ENCODE measurements around the gene DRAXIN.

DRAXIN gene

DNA sequence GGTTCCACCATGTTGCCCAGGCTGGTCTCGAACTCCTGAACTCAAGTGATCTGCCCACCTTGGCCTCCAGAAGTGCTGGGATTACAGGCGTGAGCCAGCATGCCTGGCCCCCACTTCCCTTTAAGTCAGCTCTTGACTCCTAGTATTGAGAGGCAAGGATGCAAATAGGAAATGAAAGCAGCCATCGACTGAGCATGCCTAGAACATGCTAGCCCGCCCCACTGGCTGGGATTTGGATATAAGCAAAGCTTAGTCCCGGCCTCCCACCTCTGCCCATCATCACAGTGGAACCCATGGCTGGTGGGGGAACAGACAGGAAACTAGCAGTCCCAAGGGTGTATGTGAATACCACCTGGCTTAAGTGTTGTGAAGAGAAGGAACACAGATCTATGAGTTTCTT, 80.9 kb downstream of the DRAXIN start:
- Histone ChIP-seq H3K4me2 (ENCODE audit: insufficient read depth, low read length, poor library complexity, severe bottlenecking) (no peak overlapping the region), H2AK5ac (ENCODE audit: low read depth, low read length) (no peak overlapping the region), H3K4me3 (ENCODE audit: low read length in 2 of 2) (no peak overlapping the region), H3K18ac (ENCODE audit: low read length) (peak overlapping the region; percentile 52), H2AFZ (ENCODE audit: low read length) (peak overlapping the region; percentile 53), H3K23ac (ENCODE audit: low read depth, low read length, poor library complexity) (no peak overlapping the region), H3K27me3 (ENCODE audit: control insufficient read depth in 3 of 3, insufficient read depth in 3 of 3, low read depth in 1 of 3, low read length in 3 of 3) (peaks cover 0 to 17% (median 0%) of the 10 kb centered on the region in 3 experiments), H3K9ac (ENCODE audit: low read depth, low read length, poor library complexity) (no peak overlapping the region), H4K91ac (ENCODE audit: low read depth, low read length, poor library complexity) (no peak overlapping the region), H3K4me1 (ENCODE audit: control insufficient read depth in 2 of 2, insufficient read depth in 1 of 2, low read depth in 1 of 2, low read length in 2 of 2) (no peaks in the 10 kb centered on the region), H2BK15ac (ENCODE audit: low read length) (no peak overlapping the region), H2BK120ac (ENCODE audit: low read depth, low read length) (no peak overlapping the region), H3K79me1 (ENCODE audit: low read depth, low read length) (no peaks in the 10 kb centered on the region), H3K14ac (ENCODE audit: low read length) (no peak overlapping the region), H3K27ac (replicated peaks; ENCODE audit: low read length) (no peak overlapping the region), H2BK5ac (ENCODE audit: low read length) (no peak overlapping the region), H3K9me3 (replicated peaks in 1 of 2; ENCODE audit: control insufficient read depth in 2 of 2, insufficient read depth in 1 of 2, low read depth in 1 of 2, low read length in 2 of 2) (no peaks in the 10 kb centered on the region), H3K4ac (ENCODE audit: low read length) (no peak overlapping the region), H3K36me3 (replicated peaks in 1 of 2; ENCODE audit: control insufficient read depth in 2 of 2, insufficient read depth in 2 of 2, low read length in 2 of 2) (no peaks in the 10 kb centered on the region), H4K8ac (ENCODE audit: low read depth, low read length) (no peak overlapping the region), H2BK12ac (ENCODE audit: low read length) (no peak overlapping the region)
- no CpG with 5 or more reads among the region's 5 CpGs for WGBS, 2 donors (ENCODE audit: extremely low coverage in 2 of 2, insufficient read length in 2 of 2, insufficient replicate concordance in 1 of 2)
- DNase-seq (ENCODE audit: low spot score), result no peak

DNA sequence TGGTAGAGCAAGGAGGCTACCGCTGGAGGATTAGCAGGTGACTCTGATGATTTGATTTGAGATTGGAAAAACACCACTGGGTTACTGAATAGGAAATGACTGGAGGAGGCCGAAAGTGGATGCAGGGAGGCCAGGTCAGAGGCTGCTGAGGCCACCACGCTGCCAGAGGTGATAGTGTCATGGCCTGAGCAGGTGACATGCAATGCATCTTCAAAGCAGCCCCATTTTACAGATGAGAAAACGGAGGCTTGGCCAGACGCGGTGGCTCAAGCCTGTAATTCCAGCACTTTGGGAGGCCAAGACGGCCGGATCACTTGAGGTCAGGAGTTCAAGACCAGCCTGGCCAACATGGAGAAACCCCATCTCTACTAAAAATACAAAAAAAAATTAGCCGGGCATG, 83.2 kb downstream of the DRAXIN start:
- Histone ChIP-seq H3K79me1 (ENCODE audit: low read depth, low read length) (no peaks in the 10 kb centered on the region), H3K4me2 (ENCODE audit: insufficient read depth, low read length, poor library complexity, severe bottlenecking) (no peak overlapping the region), H3K27ac (replicated peaks; ENCODE audit: low read length) (no peak overlapping the region), H3K4me1 (ENCODE audit: control insufficient read depth in 2 of 2, insufficient read depth in 1 of 2, low read depth in 1 of 2, low read length in 2 of 2) (no peaks in the 10 kb centered on the region), H2BK5ac (ENCODE audit: low read length) (no peak overlapping the region), H3K23ac (ENCODE audit: low read depth, low read length, poor library complexity) (no peak overlapping the region), H4K91ac (ENCODE audit: low read depth, low read length, poor library complexity) (no peak overlapping the region), H2BK15ac (ENCODE audit: low read length) (no peak overlapping the region), H3K4me3 (ENCODE audit: low read length in 2 of 2) (no peak overlapping the region), H4K8ac (ENCODE audit: low read depth, low read length) (no peak overlapping the region), H3K27me3 (ENCODE audit: control insufficient read depth in 3 of 3, insufficient read depth in 3 of 3, low read depth in 1 of 3, low read length in 3 of 3) (peaks cover 0 to 12% (median 0%) of the 10 kb centered on the region in 3 experiments), H2AFZ (ENCODE audit: low read length) (no peak overlapping the region), H2BK120ac (ENCODE audit: low read depth, low read length) (no peak overlapping the region), H3K4ac (ENCODE audit: low read length) (no peak overlapping the region), H3K14ac (ENCODE audit: low read length) (no peak overlapping the region), H2AK5ac (ENCODE audit: low read depth, low read length) (no peak overlapping the region), H3K9ac (ENCODE audit: low read depth, low read length, poor library complexity) (no peak overlapping the region), H3K9me3 (replicated peaks in 1 of 2; ENCODE audit: control insufficient read depth in 2 of 2, insufficient read depth in 1 of 2, low read depth in 1 of 2, low read length in 2 of 2) (no peaks in the 10 kb centered on the region), H3K36me3 (replicated peaks in 1 of 2; ENCODE audit: control insufficient read depth in 2 of 2, insufficient read depth in 2 of 2, low read length in 2 of 2) (no peaks in the 10 kb centered on the region), H3K18ac (ENCODE audit: low read length) (no peak overlapping the region), H2BK12ac (ENCODE audit: low read length) (no peak overlapping the region)
- no CpG with 5 or more reads among the region's 9 CpGs for WGBS, 2 donors (ENCODE audit: extremely low coverage in 2 of 2, insufficient read length in 2 of 2, insufficient replicate concordance in 1 of 2)
- DNase-seq (ENCODE audit: low spot score), result no peak
